Lower leg skin (tissue), 4 donors: Measurements from ENCODE around the gene RBM10. TPM values are rescaled to one million over a fixed set of nuclear protein-coding genes. Genes with fewer than 3 reads are reported as not detected.
"Not testable (repeated sequence)": the region's sequence is repeated elsewhere in the genome, so short reads cannot be mapped to it uniquely, and the experiment has no call there.

ENCODE experiments used
- DNase-seq, 2 donors: peaks; one replicate each; pipeline ENCODE4 v3.0.0-alpha.2; 2019; ENCODE audit warnings: low spot score in 2 of 2
- H3K4me3 ChIP-seq: fragments of 200-600 bp; sonication (generic); 2 replicates; pipeline ENCODE4 v1.5.1; 2017; ENCODE audit warnings: mild to moderate bottlenecking, low read depth; ENCODE audit not compliant: poor library complexity, severe bottlenecking
- POLR2A ChIP-seq, 2 donors: fragments of 450-650 bp; IDR thresholded peaks; one replicate each; pipeline ENCODE4 v1.6.1; 2016 to 2017; ENCODE audit warnings: antibody characterized with exemption in 2 of 2, mild to moderate bottlenecking in 1 of 2, moderate library complexity in 1 of 2
- WGBS, 2 donors: methylation state at CpG; one replicate each; pipeline ENCODE4 v1.1.5; 2018; 5-methylcytosine and 5-hydroxymethylcytosine counted together
- intact Hi-C: fragments of 100-400 bp; cut with DNase I; formaldehyde crosslinking; loops from one replicate; pipeline ENCODE4 v1.15.0; 2023; ENCODE audit warnings: low total_unique reads
- total RNA-seq, 4 donors: library from RNA; depleted of rRNA; stranded (reverse); fragments of >200 nt; gene quantifications; one replicate each; pipeline ENCODE4 v1.1.0, GENCODE V29; 2016
- TF ChIP-seq, protein P1 (sequence below), 3 donors: fragments of 450-650 bp; IDR thresholded peaks; one replicate each; pipeline ENCODE4 v1.5.1; 2016; ENCODE audit warnings: antibody characterized with exemption in 3 of 3, mild to moderate bottlenecking in 3 of 3, moderate library complexity in 2 of 3

Gene RBM10
- total RNA-seq, 4 donors from 2014 or later = 22.2 to 35.4 (median 31.2) TPM

DNA sequence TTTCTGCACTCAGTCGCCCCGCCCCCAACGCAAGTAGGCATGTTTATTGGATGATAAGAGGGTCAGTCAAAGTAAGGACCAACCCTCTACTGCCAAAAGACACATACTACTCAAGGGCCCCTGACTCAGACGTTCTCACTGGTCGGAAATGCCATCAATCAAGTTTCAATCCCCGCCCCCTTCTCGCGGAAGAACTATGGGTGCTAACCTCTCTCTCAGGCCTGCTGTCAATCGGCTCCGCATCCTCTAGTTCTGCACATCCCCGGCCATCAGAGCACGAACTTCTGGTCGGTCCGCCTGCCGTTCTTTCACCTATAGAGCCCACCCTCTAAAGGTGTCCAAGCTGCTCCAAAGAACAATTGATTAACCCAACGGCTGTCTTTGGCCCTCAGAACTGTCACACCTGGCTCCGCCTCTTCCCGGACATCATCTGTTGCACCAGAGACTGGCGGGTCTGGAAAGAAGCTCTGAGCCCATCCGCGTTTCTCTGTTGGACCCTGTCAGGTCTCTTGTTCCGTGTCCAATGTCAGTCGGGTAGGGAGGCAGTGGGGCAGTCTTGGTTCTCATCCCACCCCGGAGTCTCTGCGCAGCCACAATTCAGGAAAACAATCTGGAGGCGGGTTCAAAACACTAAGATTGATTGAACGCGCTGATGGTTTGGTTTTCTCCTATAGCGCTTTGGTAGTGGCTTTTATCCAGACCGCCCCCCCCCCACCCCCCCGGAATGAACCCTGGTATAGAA, 15.7 kb upstream of the RBM10 start:
- intact Hi-C loops = no loop called here
- H3K4me3 ChIP-seq = no peak overlapping the region
- TF ChIP-seq, protein P1, sequence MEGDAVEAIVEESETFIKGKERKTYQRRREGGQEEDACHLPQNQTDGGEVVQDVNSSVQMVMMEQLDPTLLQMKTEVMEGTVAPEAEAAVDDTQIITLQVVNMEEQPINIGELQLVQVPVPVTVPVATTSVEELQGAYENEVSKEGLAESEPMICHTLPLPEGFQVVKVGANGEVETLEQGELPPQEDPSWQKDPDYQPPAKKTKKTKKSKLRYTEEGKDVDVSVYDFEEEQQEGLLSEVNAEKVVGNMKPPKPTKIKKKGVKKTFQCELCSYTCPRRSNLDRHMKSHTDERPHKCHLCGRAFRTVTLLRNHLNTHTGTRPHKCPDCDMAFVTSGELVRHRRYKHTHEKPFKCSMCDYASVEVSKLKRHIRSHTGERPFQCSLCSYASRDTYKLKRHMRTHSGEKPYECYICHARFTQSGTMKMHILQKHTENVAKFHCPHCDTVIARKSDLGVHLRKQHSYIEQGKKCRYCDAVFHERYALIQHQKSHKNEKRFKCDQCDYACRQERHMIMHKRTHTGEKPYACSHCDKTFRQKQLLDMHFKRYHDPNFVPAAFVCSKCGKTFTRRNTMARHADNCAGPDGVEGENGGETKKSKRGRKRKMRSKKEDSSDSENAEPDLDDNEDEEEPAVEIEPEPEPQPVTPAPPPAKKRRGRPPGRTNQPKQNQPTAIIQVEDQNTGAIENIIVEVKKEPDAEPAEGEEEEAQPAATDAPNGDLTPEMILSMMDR (IDR thresholded peaks at IDR 0.05) = no peak
- no peak for TF ChIP-seq POLR2A (IDR thresholded peaks at IDR 0.05)
- peak; percentile 94 to 97 for DNase-seq
- WGBS, 2 donors = 0 to 47% methylated on average over 25 to 31 of the region's 31 CpGs

DNA sequence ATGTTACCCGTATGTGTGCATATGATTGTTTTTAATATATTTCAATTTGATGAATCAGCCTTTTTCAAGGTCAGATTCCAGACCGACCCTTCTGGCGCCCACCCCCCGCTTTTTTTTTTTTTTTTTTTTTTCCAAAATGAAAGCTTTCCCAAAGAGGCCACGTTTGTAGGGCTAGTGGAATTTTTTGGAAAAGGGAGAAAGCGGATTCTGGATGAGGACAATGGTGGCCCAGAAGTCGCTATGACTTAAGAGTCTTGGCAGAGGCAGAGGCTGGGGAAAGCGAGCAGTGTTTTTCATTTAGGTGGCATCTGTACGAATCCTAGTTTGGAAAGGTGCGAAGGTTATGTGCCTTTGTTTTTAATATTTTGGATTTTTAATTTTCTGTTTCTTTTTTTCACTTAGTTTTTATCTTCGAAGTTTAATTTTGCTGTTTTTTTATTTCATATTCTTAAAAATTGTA, 15.1 kb upstream of the RBM10 start:
- TF ChIP-seq, protein P1 (IDR thresholded peaks at IDR 0.05) = no peak
- TF ChIP-seq POLR2A (IDR thresholded peaks at IDR 0.05) = no peak
- intact Hi-C loops = no loop called here
- H3K4me3 ChIP-seq = no peak overlapping the region
- DNase-seq = no peak
- 16 to 38% methylated on average over 11 of the region's 11 CpGs for WGBS, 2 donors

DNA sequence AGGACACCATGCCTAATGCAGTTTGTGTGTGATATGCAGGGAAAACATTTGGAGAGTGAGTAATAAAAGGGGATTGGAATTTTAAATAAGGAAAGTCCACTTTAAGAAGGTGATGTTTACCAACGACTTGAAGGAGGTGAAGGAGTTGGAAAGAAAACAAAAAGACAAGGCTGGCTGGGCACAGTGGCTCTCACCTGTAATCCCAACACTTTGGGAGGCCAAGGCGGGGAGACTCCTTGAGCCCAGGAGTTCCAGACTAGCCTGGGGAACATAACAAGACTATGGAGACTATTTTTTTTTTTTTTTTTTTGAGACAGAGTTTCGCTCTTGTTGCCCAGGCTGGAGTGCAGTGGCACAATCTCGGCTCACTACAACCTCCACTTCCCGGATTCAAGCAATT, 11.5 kb upstream of the RBM10 start:
- H3K4me3 ChIP-seq = no peak overlapping the region
- DNase-seq = no peak
- no peak for TF ChIP-seq POLR2A (IDR thresholded peaks at IDR 0.05)
- TF ChIP-seq, protein P1 (IDR thresholded peaks at IDR 0.05) = no peak
- WGBS, 2 donors = 80 to 88% methylated on average over 5 of the region's 5 CpGs
- intact Hi-C loops = no loop called here

DNA sequence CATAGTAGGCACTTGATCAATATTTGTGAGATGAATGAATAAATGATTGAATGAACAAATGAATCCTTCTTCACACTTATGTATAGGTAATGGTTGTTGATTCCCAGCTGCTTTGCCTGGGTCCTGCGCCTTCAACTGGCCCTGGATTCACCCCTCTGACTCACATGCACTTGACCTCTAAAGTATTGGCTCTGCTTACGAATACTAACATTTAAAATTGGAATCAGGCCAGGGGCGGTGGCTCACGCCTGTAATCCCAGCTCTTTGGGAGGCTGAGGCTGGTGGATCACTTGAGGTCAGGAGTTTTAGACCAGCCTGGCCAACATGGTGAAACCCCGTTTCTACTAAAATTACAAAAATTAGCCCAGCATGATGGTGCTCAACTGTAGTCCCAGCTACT, 9.4 kb upstream of the RBM10 start:
- DNase-seq, H3K4me3 ChIP-seq, intact Hi-C loops: not testable (repeated sequence)
- 41 to 68% methylated on average over 5 of the region's 5 CpGs for WGBS, 2 donors

DNA sequence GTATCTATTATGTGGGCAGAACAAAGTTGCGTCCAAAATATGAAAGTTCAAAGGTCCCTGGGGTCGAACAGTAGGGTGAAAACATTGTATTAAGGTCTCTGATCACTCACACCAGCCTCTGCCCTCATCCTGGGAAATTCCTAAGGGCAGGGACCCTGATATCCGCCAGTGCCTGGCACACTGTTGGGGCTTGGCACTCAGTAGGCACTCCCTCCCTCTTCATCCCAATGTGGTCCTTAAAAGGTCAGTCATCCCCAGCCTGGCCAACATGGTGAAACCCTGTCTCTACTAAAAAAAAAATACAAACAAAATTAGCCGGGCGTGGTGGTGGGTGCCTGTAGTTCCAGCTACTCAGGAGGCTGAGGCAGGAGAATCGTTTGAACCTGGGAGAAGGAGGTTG, 6.8 kb upstream of the RBM10 start:
- intact Hi-C loops = no loop called here
- WGBS, 2 donors = 75 to 84% methylated on average over 6 of the region's 6 CpGs
- DNase-seq = peak in 1 of 2 donors; percentile 29
- no peak overlapping the region for H3K4me3 ChIP-seq
- no peak for TF ChIP-seq POLR2A (IDR thresholded peaks at IDR 0.05)
- TF ChIP-seq, protein P1 (IDR thresholded peaks at IDR 0.05) = no peak

DNA sequence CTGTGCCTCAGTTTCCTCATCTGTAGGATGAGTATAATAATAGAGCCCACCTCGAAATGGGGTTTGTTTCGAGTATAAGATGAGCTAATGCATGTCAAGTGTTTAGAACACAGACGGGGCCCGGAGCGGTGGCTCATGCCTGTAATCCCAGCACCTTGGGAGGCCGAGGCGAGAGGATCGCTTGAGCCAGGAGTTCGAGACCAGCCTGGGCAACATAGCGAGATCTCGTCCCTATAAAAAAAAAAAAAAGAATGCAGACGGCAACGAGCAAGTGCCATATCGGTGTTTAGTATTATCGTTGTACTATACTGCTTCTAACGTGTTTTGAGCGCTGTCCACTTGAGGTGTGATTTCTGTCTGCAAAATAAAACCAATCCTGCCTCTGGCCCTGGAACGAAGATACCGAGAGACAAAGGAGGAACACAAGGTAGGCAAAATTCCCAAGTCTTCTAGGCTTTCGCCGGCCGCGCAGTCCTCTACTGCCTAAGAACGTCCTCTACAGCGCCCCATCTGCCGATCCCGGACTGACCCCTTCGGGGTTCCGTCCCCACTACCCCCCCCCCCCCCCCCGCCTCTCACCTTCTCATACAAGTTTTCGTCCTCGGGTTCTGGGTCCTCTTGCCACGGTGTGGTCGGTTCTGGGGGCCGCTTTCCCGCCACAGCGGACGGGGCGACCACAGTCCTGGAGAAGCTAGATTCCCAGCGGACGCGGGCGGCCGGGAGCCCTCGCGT, 961 bp upstream of the RBM10 start:
- H3K4me3 ChIP-seq = peak overlapping the region; percentile 3
- intact Hi-C loops = no loop called here
- TF ChIP-seq, protein P1 (IDR thresholded peaks at IDR 0.05) = no peak
- no peak for TF ChIP-seq POLR2A (IDR thresholded peaks at IDR 0.05)
- peak in 1 of 2 donors; percentile 21 for DNase-seq
- WGBS, 2 donors = 2 to 50% methylated on average over 38 to 45 of the region's 46 CpGs
